Measurements from ENCODE around the gene CHST1.

The CHST1 gene

DNA sequence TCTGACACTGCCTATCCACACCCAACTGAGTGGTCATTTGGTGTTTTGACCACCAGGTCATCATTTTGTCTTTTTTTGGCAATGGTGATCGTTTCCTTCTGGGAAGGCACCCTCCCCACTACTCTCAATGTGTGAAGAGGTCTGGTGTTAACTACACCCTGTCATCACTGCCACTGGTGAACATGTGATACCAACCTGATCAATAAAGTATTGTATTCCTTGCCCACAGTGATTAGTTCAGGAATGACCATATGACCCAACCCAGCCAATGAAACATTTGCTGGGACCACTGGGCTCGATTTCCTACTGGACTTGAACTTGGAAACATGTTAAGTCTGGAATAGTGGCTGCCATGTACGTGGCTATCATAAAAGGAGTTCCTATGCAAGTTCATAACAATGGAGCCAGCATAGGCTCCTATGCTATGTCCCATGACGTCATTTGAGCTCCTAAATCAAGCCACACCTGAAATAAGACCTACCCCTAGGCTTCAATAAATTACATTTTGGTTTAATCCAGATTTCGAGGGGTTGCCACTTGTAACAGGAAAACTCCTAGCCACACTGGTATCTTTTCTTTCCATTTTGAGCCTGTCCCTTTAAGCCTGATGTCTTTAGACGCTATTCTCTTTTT is 51.1 kb downstream of the CHST1 start:
- DNase-seq (ENCODE audit: low read depth, low spot score): no peak
- H3K27ac ChIP-seq: no peak overlapping the region

DNA sequence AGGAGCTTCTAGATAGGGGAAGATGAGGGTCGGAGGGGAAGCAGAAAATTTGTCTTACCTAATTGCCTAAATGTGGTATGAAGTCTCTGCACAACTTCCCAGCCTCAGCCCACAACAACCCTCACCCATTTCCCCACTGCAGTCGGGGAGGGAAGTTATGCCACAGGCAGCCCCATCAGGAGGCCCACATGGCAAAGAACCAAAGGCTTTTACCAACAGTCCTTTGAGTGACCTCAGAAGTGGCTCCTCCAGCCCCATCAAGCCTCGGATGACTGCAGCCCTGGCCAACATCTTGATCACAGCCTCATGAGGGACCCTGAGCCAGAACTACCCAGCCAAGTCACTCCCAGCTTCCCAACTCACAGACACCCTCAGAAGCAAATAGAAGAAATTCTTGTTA is 54.8 kb downstream of the CHST1 start:
- no peak overlapping the region for H3K27ac ChIP-seq
- no peak for DNase-seq (ENCODE audit: low read depth, low spot score)

DNA sequence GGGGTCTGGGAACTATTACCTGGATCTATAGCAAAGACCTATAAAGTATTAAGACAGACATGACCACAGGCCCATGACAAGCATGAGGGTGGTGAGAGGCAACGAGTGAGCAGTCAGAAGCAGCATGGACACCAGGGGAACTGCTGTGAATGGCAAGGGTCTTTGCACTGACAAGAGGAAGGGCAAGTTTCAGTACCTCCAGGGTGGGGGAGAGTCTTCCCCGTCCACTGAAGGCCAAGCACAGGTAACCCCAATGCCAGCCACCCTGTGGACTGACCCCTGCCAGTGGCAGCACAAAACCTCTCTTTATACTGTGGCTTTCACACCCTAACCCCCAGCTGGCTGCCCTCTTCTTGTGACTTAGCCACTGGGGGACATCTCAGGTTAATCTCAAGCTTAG is 55.5 kb downstream of the CHST1 start:
- H3K27ac ChIP-seq: no peak overlapping the region
- no peak for DNase-seq (ENCODE audit: low read depth, low spot score)

DNA sequence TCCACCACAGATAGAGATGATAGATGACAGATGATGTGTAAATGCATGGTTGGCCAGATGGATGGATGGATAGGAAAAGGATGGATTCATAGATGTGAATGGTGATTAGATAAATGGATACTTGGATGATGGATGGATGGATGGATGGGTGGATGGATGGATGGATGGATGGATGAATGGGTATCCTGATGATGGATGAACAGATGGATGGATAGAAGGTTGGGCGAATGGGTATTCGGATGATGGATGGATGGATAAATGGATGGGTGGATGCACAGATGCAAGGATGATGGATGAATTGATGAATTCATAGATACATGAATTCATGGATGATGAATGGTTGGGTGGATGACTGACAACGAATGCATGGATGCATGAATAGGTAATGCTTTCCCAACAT is 56.1 kb downstream of the CHST1 start:
- H3K27ac ChIP-seq: no peak overlapping the region
- no peak for DNase-seq (ENCODE audit: low read depth, low spot score)

DNA sequence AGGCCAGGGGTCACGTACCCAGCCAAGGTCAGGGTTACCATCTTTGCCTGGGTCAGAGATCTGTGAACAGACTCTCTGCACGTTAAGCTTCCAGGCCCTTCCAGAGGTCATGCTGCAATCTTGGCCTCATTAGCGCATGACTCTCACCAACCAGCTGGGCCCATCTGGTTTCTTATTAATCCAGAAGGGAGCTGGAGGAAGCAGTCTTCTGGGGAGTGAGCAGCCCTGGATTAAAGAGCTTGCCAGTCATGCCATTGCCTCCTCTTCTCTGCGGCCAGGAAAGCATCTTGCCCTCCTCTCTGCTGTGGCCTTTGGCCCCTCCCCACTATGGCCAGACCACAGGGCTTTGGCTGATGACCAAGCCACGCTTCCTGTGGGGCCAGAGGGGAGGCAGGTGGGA is 57.4 kb downstream of the CHST1 start:
- DNase-seq (ENCODE audit: low read depth, low spot score): no peak
- no peak overlapping the region for H3K27ac ChIP-seq

DNA sequence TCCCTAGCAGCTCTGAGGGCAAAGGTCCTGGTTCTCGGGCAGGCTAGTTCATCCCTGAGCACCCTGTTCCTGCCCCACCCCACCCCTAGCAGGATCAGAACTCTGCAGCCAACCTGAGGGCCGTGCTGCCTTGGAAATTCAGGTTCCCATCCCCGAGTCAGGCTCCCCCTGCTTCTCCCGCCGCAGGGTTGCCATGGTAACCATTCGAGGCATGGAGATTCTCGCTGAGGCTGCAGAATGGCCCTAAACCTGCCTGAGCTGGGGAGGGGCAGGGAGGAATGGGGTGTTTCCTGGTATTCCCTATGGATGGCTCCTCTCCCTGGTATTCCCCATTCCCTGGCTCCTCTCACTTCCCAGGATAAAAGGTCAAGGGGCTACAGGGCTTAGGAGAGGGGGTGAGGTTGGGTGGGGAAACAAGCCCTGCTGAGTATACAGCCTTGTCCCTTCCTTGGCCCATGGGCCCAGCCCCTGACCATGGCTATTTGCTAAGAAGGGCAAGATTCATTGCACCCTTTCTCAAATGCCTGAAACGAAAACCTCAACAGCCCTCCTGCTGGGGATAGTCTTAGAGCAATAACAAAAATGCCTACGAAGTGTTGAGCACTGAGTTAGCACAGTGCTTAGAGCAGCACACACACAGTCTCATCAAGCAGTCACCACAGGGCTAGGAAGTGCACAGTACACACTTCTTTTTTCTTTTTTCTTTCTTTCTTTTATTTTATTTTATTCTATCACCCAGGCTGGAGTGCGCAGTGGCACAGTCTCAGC is 58.7 kb downstream of the CHST1 start:
- DNase-seq (ENCODE audit: low read depth, low spot score): no peak
- no peak overlapping the region for H3K27ac ChIP-seq

DNA sequence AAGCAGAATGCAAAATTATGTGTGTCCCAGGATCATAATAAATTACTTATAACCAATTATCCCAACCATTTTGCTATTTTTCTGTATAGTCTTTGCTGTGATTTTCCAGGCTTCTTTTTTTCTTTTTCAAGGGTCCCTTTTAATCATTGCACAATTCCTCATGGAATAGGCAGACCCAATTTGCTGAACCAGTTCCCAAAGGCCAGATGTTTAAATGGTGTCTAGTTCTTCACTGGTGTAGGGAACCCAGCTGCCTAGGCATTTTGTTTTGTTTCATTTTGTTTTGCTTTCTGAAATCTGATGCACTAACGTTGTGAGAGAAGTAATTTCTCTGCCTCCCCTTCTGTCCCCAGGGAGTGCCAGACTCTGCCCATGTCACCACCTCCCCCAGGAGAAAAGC is 60.4 kb downstream of the CHST1 start:
- DNase-seq (ENCODE audit: low read depth, low spot score): no peak
- no peak overlapping the region for H3K27ac ChIP-seq

DNA sequence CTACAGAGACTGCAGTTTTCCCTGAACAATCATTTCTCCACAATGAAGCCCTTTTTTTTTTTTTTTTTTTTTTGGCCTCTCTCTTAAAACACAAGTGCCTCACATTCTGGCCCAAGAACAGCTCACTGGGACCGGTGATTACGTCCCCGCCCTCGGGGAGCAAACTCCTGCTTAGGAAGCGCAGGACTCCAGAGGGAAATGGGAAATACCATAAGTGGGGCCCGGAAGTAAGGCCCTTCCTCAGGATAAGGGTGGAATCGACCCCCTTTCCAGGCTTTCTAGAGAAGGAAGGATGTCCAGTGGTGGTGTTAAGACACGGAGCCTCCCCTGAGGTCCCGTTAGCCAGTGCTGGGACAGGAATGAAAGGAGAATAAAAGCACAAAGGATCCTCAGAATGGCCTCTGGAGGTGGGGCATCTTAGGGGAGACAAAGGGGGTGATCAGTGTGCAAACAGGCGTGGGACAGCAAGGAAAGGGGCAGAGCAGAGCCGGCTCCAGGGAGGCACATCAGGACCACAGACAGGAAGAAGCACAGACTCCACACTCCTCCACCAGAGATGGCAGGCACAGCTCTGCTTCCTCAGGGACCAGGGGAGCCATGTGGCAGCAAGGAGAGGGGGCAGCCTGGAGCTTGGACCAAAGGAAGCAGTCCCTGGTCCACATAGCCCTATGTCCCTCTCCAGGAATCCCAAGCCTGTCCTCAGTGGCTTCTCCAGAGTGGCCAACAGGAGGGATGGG is 61.3 kb downstream of the CHST1 start:
- H3K27ac ChIP-seq: no peak overlapping the region
- no peak for DNase-seq (ENCODE audit: low read depth, low spot score)

DNA sequence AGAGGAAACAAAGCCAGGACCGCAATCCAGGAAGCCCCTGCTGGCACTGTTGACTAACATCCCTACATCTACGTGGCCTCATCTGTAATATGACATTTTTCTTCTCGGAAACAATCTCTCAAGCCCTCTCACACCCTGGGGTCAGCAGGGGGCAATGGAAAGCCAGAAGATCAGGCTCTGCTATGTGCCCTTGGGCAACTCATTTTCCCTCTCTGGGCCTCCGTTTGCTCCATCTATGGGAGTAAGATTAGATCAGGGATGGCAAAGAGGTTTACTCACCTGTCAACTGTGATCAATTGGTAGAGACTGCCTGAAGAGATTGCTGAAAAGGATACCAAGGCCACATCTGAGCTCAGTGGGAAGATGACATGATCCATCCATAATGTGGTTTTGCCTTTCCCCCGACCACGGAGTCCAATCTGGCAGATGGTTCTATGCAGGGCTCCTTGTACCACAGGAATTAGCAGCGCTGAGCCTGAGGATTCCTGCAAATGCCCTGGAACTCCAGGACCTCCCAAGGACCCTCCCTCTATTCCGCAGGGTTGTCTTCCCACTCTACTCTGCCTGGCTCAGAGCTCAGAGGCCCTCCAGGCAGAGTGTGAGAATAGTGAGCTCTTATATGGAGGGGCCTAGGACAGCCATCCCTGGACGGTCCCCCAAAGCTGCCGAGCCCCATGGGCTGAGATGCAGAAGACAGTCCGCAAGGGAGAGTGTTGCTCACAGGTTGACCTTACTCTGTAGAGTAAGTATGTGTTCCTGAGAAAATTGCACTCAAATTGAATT is 66.1 kb downstream of the CHST1 start:
- no peak overlapping the region for H3K27ac ChIP-seq
- DNase-seq (ENCODE audit: low read depth, low spot score): no peak

Data from epithelial cell of prostate (primary cell).